ENCODE data around the gene TANGO2. TPM values are rescaled to one million over a fixed set of nuclear protein-coding genes. Genes with fewer than 3 reads are reported as not detected.

The TANGO2 gene
- total and polyA plus RNA-seq, 4 donors = 24.8 to 45.3 (median 36.6) TPM

DNA sequence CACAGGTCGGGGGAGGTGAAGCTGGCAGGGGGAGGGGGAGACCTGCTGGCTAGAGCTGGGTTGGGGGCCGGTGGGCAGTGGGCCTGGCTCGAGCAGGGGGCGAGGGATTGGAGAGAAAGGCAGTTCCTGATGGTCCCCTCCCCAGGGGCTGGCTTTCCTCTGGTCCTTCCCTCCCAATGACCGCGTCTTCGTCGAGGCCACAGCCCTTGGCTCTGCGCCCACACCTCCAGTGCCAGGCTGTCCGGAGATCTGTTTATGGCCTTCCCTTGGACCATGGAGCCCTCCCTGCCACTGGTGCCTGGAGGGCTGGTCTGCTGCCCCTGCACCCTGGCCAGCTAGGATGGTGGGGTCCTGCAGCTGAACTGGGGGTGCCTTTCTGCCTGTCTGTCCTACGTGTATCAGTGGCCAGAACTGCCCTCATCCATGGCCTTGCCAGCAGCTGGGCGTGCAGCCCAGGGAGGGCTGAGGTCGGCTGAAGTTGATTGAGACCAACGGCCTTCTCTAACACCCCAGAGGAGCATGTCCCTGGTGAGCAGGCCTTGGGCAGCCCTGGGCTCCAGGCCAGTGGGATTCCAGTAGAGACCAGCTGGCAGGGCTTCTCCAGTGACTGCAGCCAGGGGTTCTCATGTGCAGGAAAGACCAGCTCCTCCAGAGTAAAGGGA, 12.3 kb downstream of the TANGO2 start:
- WGBS, 2 donors = 22 to 26% methylated on average over 14 of the region's 14 CpGs
- ATAC-seq (ENCODE audit: low FRiP score) (peak; percentile 61), DNase-seq (peak; percentile 76 to 89)
- intact Hi-C loops (cut with DNase I) = no loop called here
- H3K4me1 ChIP-seq (ENCODE audit: control insufficient read depth in 1 of 2, insufficient read depth in 2 of 2, low read length in 2 of 2) = no peaks in the 10 kb centered on the region
- H3K27me3 ChIP-seq (ENCODE audit: control insufficient read depth in 1 of 2, insufficient read depth in 2 of 2, low read length in 1 of 2) = no peaks in the 10 kb centered on the region
- H3K4me3 ChIP-seq (ENCODE audit: low read length in 2 of 2) = no peak overlapping the region
- peak overlapping the region in 1 of 2 donors; percentile 6 for H3K27ac ChIP-seq (ENCODE audit: low read depth in 1 of 2, low read length in 2 of 2)
- peaks cover 0 to 2% of the 10 kb centered on the region in 2 donors for H3K36me3 ChIP-seq (ENCODE audit: control insufficient read depth in 1 of 2, insufficient read depth in 2 of 2, low read length in 1 of 2)
- no peaks in the 10 kb centered on the region for H3K9me3 ChIP-seq (ENCODE audit: control insufficient read depth, low read length)

DNA sequence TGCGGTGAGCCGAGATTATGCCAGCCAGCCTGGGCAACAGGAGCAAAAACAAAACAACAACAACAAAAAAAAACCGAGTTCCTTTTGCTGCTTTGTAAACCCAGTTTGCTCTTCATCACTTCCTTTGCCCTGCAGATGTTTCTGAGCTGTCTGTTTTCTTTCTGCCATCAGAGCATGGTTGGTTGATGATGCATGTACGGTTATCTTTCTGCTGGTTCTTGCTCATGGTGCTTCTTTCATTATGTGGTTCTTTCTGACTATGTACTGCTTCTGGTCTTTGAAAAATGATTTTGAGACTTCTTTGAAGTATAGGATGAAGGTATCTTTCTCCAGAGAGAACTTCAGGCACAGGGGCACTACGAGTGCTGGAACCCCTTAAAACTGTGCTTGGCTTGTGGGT, 13.2 kb downstream of the TANGO2 start:
- 79 to 92% methylated on average over 5 of the region's 5 CpGs for WGBS, 2 donors
- DNase-seq (no peak), ATAC-seq (ENCODE audit: low FRiP score) (no peak)
- Histone ChIP-seq H3K27ac (ENCODE audit: low read depth in 1 of 2, low read length in 2 of 2) (no peak overlapping the region), H3K4me3 (ENCODE audit: low read length in 2 of 2) (no peak overlapping the region), H3K27me3 (ENCODE audit: control insufficient read depth in 1 of 2, insufficient read depth in 2 of 2, low read length in 1 of 2) (no peaks in the 10 kb centered on the region), H3K36me3 (ENCODE audit: control insufficient read depth in 1 of 2, insufficient read depth in 2 of 2, low read length in 1 of 2) (peaks cover 0 to 3% of the 10 kb centered on the region in 2 donors), H3K9me3 (ENCODE audit: control insufficient read depth, low read length) (no peaks in the 10 kb centered on the region), H3K4me1 (ENCODE audit: control insufficient read depth in 1 of 2, insufficient read depth in 2 of 2, low read length in 2 of 2) (no peaks in the 10 kb centered on the region)
- intact Hi-C loops (cut with DNase I) = no loop called here

DNA sequence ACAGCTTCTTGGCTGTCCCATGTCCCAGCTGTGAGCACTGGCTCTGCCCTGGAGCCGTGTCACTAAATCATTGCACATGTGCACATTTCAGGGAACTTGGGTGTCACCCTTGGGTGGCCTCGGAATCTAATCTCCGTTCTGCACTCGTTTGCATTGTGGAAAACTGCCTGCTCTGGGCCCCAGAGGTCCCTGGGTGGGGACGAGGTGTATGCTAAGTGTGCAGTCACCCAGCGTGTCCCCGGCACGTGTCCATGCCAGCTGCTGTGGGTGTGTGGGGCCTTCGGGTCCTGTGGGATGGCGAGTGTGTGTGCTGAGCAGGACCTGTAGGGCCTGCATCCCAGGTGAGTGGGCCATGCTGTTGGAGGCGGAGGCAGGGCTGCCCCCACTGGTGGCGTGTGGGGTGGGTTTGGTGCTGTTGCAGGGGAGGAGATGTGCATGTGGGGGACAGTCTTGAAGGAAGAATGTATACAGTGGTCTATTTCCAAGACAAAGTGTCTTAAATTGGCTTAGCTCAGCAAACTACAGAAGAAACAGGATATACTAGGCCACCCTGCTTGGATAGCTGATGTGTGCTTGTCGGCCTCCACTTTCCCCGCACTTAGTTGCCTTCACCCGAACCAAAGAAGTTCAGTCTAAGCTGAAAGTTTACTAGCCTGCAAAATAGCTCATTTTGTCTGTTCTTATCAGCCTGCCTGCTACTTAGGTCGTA, 14.6 kb downstream of the TANGO2 start:
- Histone ChIP-seq H3K4me3 (ENCODE audit: low read length in 2 of 2) (no peak overlapping the region), H3K27ac (ENCODE audit: low read depth in 1 of 2, low read length in 2 of 2) (no peak overlapping the region), H3K4me1 (ENCODE audit: control insufficient read depth in 1 of 2, insufficient read depth in 2 of 2, low read length in 2 of 2) (no peaks in the 10 kb centered on the region), H3K9me3 (ENCODE audit: control insufficient read depth, low read length) (no peaks in the 10 kb centered on the region), H3K36me3 (ENCODE audit: control insufficient read depth in 1 of 2, insufficient read depth in 2 of 2, low read length in 1 of 2) (peaks cover 0 to 3% of the 10 kb centered on the region in 2 donors), H3K27me3 (ENCODE audit: control insufficient read depth in 1 of 2, insufficient read depth in 2 of 2, low read length in 1 of 2) (no peaks in the 10 kb centered on the region)
- ATAC-seq (ENCODE audit: low FRiP score) = no peak
- no peak for DNase-seq
- WGBS, 2 donors = 87 to 91% methylated on average over 16 of the region's 16 CpGs
- intact Hi-C loops (cut with DNase I) = no loop called here

DNA sequence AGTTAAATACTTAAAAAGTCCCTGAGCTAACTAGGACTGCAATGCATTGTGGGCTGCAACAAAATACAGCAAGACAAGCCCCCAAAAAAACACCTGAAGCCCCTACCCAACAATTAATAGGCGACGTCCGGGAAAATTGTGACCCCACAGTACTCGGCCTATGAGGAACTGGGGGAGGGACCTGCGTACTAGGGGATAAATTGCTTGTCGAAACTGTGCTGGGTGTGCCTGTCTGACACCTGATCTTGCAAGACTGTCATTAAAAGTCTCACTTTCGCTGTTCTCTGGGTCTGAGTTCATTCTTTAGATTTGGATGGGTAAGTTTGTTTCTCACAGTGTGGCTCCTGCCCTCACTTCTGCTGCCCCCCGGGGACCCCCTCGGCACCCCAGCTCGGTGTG, 15.2 kb downstream of the TANGO2 start:
- H3K36me3 ChIP-seq (ENCODE audit: control insufficient read depth in 1 of 2, insufficient read depth in 2 of 2, low read length in 1 of 2) = peaks cover 0 to 3% of the 10 kb centered on the region in 2 donors
- no peaks in the 10 kb centered on the region for H3K4me1 ChIP-seq (ENCODE audit: control insufficient read depth in 1 of 2, insufficient read depth in 2 of 2, low read length in 2 of 2)
- H3K9me3 ChIP-seq (ENCODE audit: control insufficient read depth, low read length) = no peaks in the 10 kb centered on the region
- no peak overlapping the region for H3K4me3 ChIP-seq (ENCODE audit: low read length in 2 of 2)
- WGBS, 2 donors = 93 to 94% methylated on average over 10 of the region's 10 CpGs
- intact Hi-C loops (cut with DNase I) = no loop called here
- H3K27me3 ChIP-seq (ENCODE audit: control insufficient read depth in 1 of 2, insufficient read depth in 2 of 2, low read length in 1 of 2) = no peaks in the 10 kb centered on the region
- no peak for ATAC-seq (ENCODE audit: low FRiP score)
- no peak overlapping the region for H3K27ac ChIP-seq (ENCODE audit: low read depth in 1 of 2, low read length in 2 of 2)
- no peak for DNase-seq

DNA sequence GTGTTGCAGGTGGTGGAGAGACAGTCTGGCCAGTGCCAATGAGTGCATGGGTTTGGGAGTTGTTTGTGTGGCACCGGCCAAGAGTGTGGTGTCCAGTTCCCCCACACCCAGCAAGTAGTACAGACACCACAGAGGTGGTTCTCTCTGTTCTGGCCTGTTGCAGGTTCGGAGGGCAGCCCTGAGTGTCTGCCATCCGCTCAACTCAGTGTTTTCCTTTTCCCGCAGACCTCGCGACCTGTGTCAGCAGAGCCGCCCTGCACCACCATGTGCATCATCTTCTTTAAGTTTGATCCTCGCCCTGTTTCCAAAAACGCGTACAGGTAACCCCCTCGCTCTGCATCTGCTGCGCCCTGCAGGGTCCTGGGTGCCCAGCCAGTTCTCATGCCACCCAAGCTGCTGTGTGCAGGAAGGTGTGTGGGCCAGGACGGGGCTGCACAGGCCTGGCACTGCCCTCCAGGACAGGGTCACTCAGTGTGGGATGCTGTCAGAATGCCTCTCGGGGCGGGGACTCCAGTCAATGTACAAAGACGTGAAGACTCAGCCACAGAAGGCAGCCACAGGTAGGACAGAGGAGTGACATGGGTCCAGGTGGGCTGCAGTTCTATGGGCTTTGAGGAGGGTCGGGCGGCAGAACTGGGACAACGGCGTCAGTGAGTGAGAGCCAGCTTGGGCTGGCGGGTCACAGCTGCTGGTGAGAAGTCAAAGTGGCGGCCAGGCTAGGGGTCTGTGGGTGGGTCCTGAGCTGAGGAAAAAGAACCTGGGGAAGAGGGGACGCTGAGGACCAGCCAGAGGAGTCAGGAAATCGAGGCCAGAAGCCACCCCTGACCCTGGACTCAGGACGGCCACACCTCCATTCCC, 15.9 kb downstream of the TANGO2 start:
- Histone ChIP-seq H3K27me3 (ENCODE audit: control insufficient read depth in 1 of 2, insufficient read depth in 2 of 2, low read length in 1 of 2) (no peaks in the 10 kb centered on the region), H3K4me3 (ENCODE audit: low read length in 2 of 2) (no peak overlapping the region), H3K36me3 (ENCODE audit: control insufficient read depth in 1 of 2, insufficient read depth in 2 of 2, low read length in 1 of 2) (peaks cover 0 to 3% of the 10 kb centered on the region in 2 donors), H3K9me3 (ENCODE audit: control insufficient read depth, low read length) (no peaks in the 10 kb centered on the region), H3K4me1 (ENCODE audit: control insufficient read depth in 1 of 2, insufficient read depth in 2 of 2, low read length in 2 of 2) (no peaks in the 10 kb centered on the region), H3K27ac (ENCODE audit: low read depth in 1 of 2, low read length in 2 of 2) (no peak overlapping the region)
- WGBS, 2 donors = 95 to 96% methylated on average over 25 of the region's 25 CpGs
- ATAC-seq (ENCODE audit: low FRiP score) (no peak), DNase-seq (no peak)
- intact Hi-C loops (cut with DNase I) = no loop called here

DNA sequence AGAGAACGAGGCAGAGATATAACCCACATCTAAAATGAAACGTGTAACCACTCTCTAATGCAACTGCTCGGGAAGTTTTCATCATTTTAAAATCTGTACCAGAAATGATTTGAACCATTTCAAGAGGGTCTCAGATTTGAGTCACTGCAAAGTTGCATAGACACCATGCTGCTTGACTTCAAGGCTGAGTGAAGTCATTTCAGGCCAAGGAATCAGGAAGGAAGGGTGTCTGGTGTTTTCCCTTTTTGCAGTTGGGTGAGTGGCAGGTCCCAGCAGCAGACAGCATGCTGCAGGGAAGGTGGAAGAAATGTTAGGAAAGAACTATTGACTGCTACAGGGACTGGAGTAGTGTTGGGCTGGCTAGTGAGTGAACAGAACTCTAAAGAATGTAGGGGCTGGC, 16.5 kb downstream of the TANGO2 start:
- Histone ChIP-seq H3K27me3 (ENCODE audit: control insufficient read depth in 1 of 2, insufficient read depth in 2 of 2, low read length in 1 of 2) (no peaks in the 10 kb centered on the region), H3K9me3 (ENCODE audit: control insufficient read depth, low read length) (no peaks in the 10 kb centered on the region), H3K4me3 (ENCODE audit: low read length in 2 of 2) (no peak overlapping the region), H3K36me3 (ENCODE audit: control insufficient read depth in 1 of 2, insufficient read depth in 2 of 2, low read length in 1 of 2) (peaks cover 0 to 3% of the 10 kb centered on the region in 2 donors), H3K27ac (ENCODE audit: low read depth in 1 of 2, low read length in 2 of 2) (no peak overlapping the region), H3K4me1 (ENCODE audit: control insufficient read depth in 1 of 2, insufficient read depth in 2 of 2, low read length in 2 of 2) (no peaks in the 10 kb centered on the region)
- intact Hi-C loops (cut with DNase I) = no loop called here
- ATAC-seq (ENCODE audit: low FRiP score) (no peak), DNase-seq (no peak)
- 90% methylated on average over 3 of the region's 3 CpGs for WGBS, 2 donors

DNA sequence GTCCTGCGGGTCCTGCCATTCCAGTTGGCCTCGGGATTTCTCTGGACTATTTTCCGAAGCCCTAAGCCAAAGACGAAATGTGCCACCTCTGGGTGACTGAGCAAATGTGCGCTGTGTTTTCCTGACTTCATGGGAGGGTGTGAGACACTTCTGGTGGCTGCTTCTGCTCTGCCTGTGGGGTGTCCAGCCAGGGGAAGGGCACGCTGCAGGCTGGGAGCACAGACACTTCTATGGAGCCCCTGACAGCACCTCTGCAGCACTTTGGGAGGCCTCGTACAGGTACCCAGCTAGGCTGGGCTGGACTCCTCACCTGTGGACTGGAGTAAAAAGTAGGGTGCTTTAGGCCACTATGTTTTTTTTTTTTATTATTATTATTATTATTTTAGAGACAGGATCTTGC, 17.7 kb downstream of the TANGO2 start:
- no peak for DNase-seq
- no peaks in the 10 kb centered on the region for H3K9me3 ChIP-seq (ENCODE audit: control insufficient read depth, low read length)
- peaks cover 0 to 5% of the 10 kb centered on the region in 2 donors for H3K36me3 ChIP-seq (ENCODE audit: control insufficient read depth in 1 of 2, insufficient read depth in 2 of 2, low read length in 1 of 2)
- 81 to 87% methylated on average over 7 of the region's 7 CpGs for WGBS, 2 donors
- H3K27me3 ChIP-seq (ENCODE audit: control insufficient read depth in 1 of 2, insufficient read depth in 2 of 2, low read length in 1 of 2) = no peaks in the 10 kb centered on the region
- no peak overlapping the region for H3K27ac ChIP-seq (ENCODE audit: low read depth in 1 of 2, low read length in 2 of 2)
- H3K4me3 ChIP-seq (ENCODE audit: low read length in 2 of 2) = no peak overlapping the region
- H3K4me1 ChIP-seq (ENCODE audit: control insufficient read depth in 1 of 2, insufficient read depth in 2 of 2, low read length in 2 of 2) = no peaks in the 10 kb centered on the region
- intact Hi-C loops (cut with DNase I) = no loop called here
- no peak for ATAC-seq (ENCODE audit: low FRiP score)

DNA sequence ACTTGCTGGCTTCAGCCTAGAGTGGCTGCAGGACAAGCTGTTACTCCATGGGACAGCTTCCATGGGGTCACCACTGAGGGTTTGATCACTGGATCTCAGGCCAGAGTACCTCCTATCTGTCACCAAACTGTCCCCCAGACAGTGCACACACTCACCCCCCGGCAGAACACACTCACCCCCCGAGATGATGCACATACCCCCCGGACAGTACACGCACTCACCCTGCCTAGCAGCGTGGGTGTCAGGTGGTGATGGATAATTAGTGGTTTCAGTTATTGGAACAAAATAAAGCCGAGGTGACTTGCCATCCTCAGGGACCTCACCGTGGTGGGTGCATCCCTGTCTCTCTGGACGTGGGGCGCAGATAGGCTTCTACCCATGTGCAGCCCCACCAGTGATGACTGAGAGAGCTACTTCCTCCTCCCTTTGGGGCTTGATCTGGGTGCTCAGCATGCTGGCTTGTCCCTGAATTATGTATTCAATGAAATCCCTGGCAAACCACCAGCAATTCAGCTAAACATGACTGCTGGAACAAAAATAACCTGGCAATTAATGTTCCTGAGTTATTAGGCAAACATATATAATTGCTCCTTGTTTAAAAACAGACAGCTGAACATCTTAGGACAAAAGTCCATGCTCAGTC, 18.9 kb downstream of the TANGO2 start:
- no peak for ATAC-seq (ENCODE audit: low FRiP score)
- H3K4me3 ChIP-seq (ENCODE audit: low read length in 2 of 2) = no peak overlapping the region

More for the DNA sequence above, 18.9 kb downstream of the TANGO2 start:
- DNase-seq = no peak
- Histone ChIP-seq H3K36me3 (ENCODE audit: control insufficient read depth in 1 of 2, insufficient read depth in 2 of 2, low read length in 1 of 2) (peaks cover 0 to 5% of the 10 kb centered on the region in 2 donors), H3K9me3 (ENCODE audit: control insufficient read depth, low read length) (no peaks in the 10 kb centered on the region), H3K4me1 (ENCODE audit: control insufficient read depth in 1 of 2, insufficient read depth in 2 of 2, low read length in 2 of 2) (no peaks in the 10 kb centered on the region), H3K27ac (ENCODE audit: low read depth in 1 of 2, low read length in 2 of 2) (no peak overlapping the region), H3K27me3 (ENCODE audit: control insufficient read depth in 1 of 2, insufficient read depth in 2 of 2, low read length in 1 of 2) (no peaks in the 10 kb centered on the region)
- 88 to 91% methylated on average over 9 of the region's 9 CpGs for WGBS, 2 donors
- intact Hi-C loops (cut with DNase I) = no loop called here
